GM12891 (cell line): Measurements from ENCODE around the gene ALDH4A1.

Experiments
- DNase-seq: peaks from one replicate; pipeline ENCODE4 v3.0.0; 2011; ENCODE audit warnings: low spot score; ENCODE audit not compliant: insufficient read length
- FAIRE-seq: peaks from 2 replicates; lab custom pipeline; 2011; peaks lifted over from hg19 to GRCh38; lab: Jason Lieb, UNC
- PAX5 ChIP-seq: IDR thresholded peaks from 2 replicates; pipeline ENCODE4 v1.6.1; 2011; ENCODE audit warnings: low read length, moderate library complexity, mild to moderate bottlenecking; ENCODE audit not compliant: insufficient read depth, severe bottlenecking
- POLR2A ChIP-seq: IDR thresholded peaks from 2 replicates; pipeline ENCODE4 v1.6.1; 2011; ENCODE audit warnings: low read depth, low read length, control low read depth
- POLR2AphosphoS5 ChIP-seq: IDR thresholded peaks from 2 replicates; pipeline ENCODE4 v1.6.1; 2011; ENCODE audit warnings: low read depth, low read length, control low read depth
- POU2F2 ChIP-seq: IDR thresholded peaks from 2 replicates; pipeline ENCODE4 v1.6.1; 2011; ENCODE audit warnings: low read depth, mild to moderate bottlenecking, control low read depth, low read length, moderate library complexity
- SPI1 ChIP-seq: IDR thresholded peaks from 2 replicates; pipeline ENCODE4 v1.6.1; 2011; ENCODE audit warnings: low read depth, low read length, control low read depth
- TAF1 ChIP-seq: IDR thresholded peaks from 2 replicates; pipeline ENCODE4 v1.6.1; 2011; ENCODE audit warnings: low read depth, low read length, control low read depth

ALDH4A1 gene

GRCh38 chr1:18938707-18939070, 36.3 kb upstream of the ALDH4A1 start:
- DNase-seq, result no peak
- TF ChIP-seq TAF1 (no peak), POLR2AphosphoS5 (no peak), POLR2A (no peak), SPI1 (no peak), PAX5 (no peak), POU2F2 (no peak)
- FAIRE-seq, result no peak

GRCh38 chr1:18938008-18938706, 35.8 kb upstream of the ALDH4A1 start:
- no peak for TF ChIP-seq TAF1
- no peak for TF ChIP-seq POLR2A
- no peak for TF ChIP-seq PAX5
- no peak for TF ChIP-seq SPI1
- no peak for TF ChIP-seq POU2F2
- no peak for TF ChIP-seq POLR2AphosphoS5
- FAIRE-seq (no peak), DNase-seq (no peak)

- FAIRE-seq (no peak), DNase-seq (no peak)
- TF ChIP-seq PAX5, result no peak
- no peak for TF ChIP-seq TAF1
- no peak for TF ChIP-seq POLR2AphosphoS5
- no peak for TF ChIP-seq POU2F2
- TF ChIP-seq SPI1, result no peak
- no peak for TF ChIP-seq POLR2A
Observed at GRCh38 chr1:18937539-18937938, 35.2 kb upstream of the ALDH4A1 start.

- DNase-seq (no peak), FAIRE-seq (no peak)
- TF ChIP-seq POLR2AphosphoS5 (no peak), POU2F2 (no peak), SPI1 (no peak), POLR2A (no peak), TAF1 (no peak), PAX5 (no peak)
Observed at GRCh38 chr1:18936814-18937481, 34.6 kb upstream of the ALDH4A1 start.

GRCh38 chr1:18936471-18936813, 34.1 kb upstream of the ALDH4A1 start:
- TF ChIP-seq SPI1 (no peak), POLR2AphosphoS5 (no peak), POLR2A (no peak), POU2F2 (no peak), PAX5 (no peak), TAF1 (no peak)
- DNase-seq, result no peak
- FAIRE-seq, result no peak

- no peak for FAIRE-seq
- TF ChIP-seq PAX5 (no peak), POLR2A (no peak), POLR2AphosphoS5 (no peak), TAF1 (no peak), POU2F2 (no peak), SPI1 (no peak)
- DNase-seq, result no peak
Observed at GRCh38 chr1:18934205-18935000, 32.0 kb upstream of the ALDH4A1 start.

- DNase-seq (no peak), FAIRE-seq (no peak)
- TF ChIP-seq POU2F2 (no peak), SPI1 (no peak)
Observed at GRCh38 chr1:18932879-18933278, 30.5 kb upstream of the ALDH4A1 start.

GRCh38 chr1:18932387-18932786, 30.0 kb upstream of the ALDH4A1 start:
- peak; percentile 26 for FAIRE-seq
- TF ChIP-seq POLR2AphosphoS5, result no peak
- TF ChIP-seq POLR2A, result no peak
- TF ChIP-seq TAF1, result no peak
- no peak for TF ChIP-seq PAX5
- TF ChIP-seq SPI1, result no peak
- TF ChIP-seq POU2F2, result no peak
- DNase-seq, result no peak

- TF ChIP-seq POLR2A (no peak), PAX5 (peak; percentile 19), TAF1 (no peak), POLR2AphosphoS5 (no peak)
- peak; percentile 86 for FAIRE-seq
- DNase-seq, result no peak
Observed at GRCh38 chr1:18931730-18932129, 29.4 kb upstream of the ALDH4A1 start.
